CD4-positive, alpha-beta memory T cell (primary cell): ENCODE measurements around the gene PLXDC2. TPM values are rescaled to one million over a fixed set of nuclear protein-coding genes. Genes with fewer than 3 reads are reported as not detected.

Source experiments
- CTCF ChIA-PET: fragments of 350-600 bp; sonication (Branson Sonifier 250); formaldehyde crosslinking; loops from one replicate; lab custom pipeline; 2021; ENCODE audit warnings: inconsistent platforms; ENCODE audit not compliant: partially characterized antibody; lab: Charles Lee
- POLR2A ChIA-PET: fragments of 350-600 bp; sonication (Branson Sonifier 250); formaldehyde crosslinking; loops from one replicate; lab custom pipeline; 2021; ENCODE audit not compliant: partially characterized antibody; lab: Charles Lee
- DNase-seq, 5 donors: peaks; one replicate each; pipeline versions ENCODE4 v3.0.0 to v3.0.0-alpha.2; 2020 to 2022; ENCODE audit warnings: mixed read lengths in 1 of 5
- H3K27ac ChIP-seq: one replicate; pipeline ENCODE4 v1.7.0; 2013; ENCODE audit warnings: low read depth, low read length
- H3K27me3 ChIP-seq: 2 replicates; pipeline ENCODE4 v1.7.0; 2013; ENCODE audit warnings: mild to moderate bottlenecking, low read length, moderate library complexity; ENCODE audit not compliant: insufficient read depth
- H3K36me3 ChIP-seq: 2 replicates; pipeline ENCODE4 v1.7.0; 2013; ENCODE audit warnings: mild to moderate bottlenecking, low read length, moderate library complexity; ENCODE audit not compliant: insufficient read depth
- H3K4me1 ChIP-seq: 2 replicates; pipeline ENCODE4 v1.7.0; 2013; ENCODE audit warnings: mild to moderate bottlenecking, low read length, moderate library complexity; ENCODE audit not compliant: insufficient read depth
- H3K4me3 ChIP-seq, 2 donors: one replicate each; pipeline ENCODE4 v1.7.0; 2013; ENCODE audit warnings: low read length in 2 of 2, mild to moderate bottlenecking in 1 of 2
- H3K9me3 ChIP-seq, 2 donors: one replicate each; pipeline ENCODE4 v1.7.0; 2013; ENCODE audit warnings: low read length in 2 of 2, control low read depth in 1 of 2; ENCODE audit not compliant: control insufficient read depth in 1 of 2
- H3K27ac Mint-ChIP-seq, 7 donors: one replicate each; pipeline ENCODE4 v1.8.0; 2020 to 2021; ENCODE audit warnings: mixed read lengths in 7 of 7, mild to moderate bottlenecking in 6 of 7, inconsistent platforms in 3 of 7, moderate library complexity in 3 of 7
- H3K27me3 Mint-ChIP-seq, 2 donors: one replicate each; pipeline ENCODE4 v1.8.0; 2020 to 2021; ENCODE audit warnings: mixed read lengths in 2 of 2
- H3K36me3 Mint-ChIP-seq, 2 donors: one replicate each; pipeline ENCODE4 v1.8.0; 2020 to 2021; ENCODE audit warnings: mixed read lengths in 2 of 2, inconsistent platforms in 1 of 2, mild to moderate bottlenecking in 1 of 2
- H3K4me1 Mint-ChIP-seq, 4 donors: one replicate each; pipeline ENCODE4 v1.8.0; 2020 to 2021; ENCODE audit warnings: mixed read lengths in 4 of 4, mild to moderate bottlenecking in 1 of 4
- H3K4me3 Mint-ChIP-seq, 8 donors: one replicate each; pipeline ENCODE4 v1.8.0; 2020 to 2021; ENCODE audit warnings: mixed read lengths in 8 of 8, mild to moderate bottlenecking in 7 of 8, moderate library complexity in 6 of 8, inconsistent platforms in 3 of 8
- H3K9me3 Mint-ChIP-seq, 8 donors: one replicate each; pipeline ENCODE4 v1.8.0; 2020 to 2021; ENCODE audit warnings: mixed read lengths in 8 of 8, mild to moderate bottlenecking in 5 of 8, inconsistent platforms in 3 of 8, moderate library complexity in 1 of 8
- intact Hi-C: fragments of 100-400 bp; cut with micrococcal nuclease; formaldehyde crosslinking; loops from one replicate; pipeline ENCODE4 v1.15.1; 2023
- polyA plus RNA-seq, 2 donors: library from polyadenylated mRNA; unstranded; fragments of 300-500 nt; fragmentation: Illumina TruSeq; gene quantifications; one replicate each; pipeline ENCODE4 v1.2.3, GENCODE V29; 2021
- total RNA-seq, 2 experiments: library from RNA; stranded (reverse); gene quantifications; one replicate each; pipeline ENCODE4 v1.2.3, GENCODE V29; 2021

PLXDC2 gene
- total and polyA plus RNA-seq, 4 experiments from 2014 or later: 0.90 to 1.2 TPM; not detected in 2

GRCh38 chr10:20257422-20257821, 441.2 kb downstream of the PLXDC2 start:
- H3K4me1 Mint-ChIP-seq: no peaks in the 10 kb centered on the region
- H3K27me3 Mint-ChIP-seq: no peaks in the 10 kb centered on the region
- intact Hi-C loops: no loop called here
- CTCF ChIA-PET: no interaction called here
- H3K4me1 ChIP-seq: no peaks in the 10 kb centered on the region
- no peak overlapping the region for H3K27ac ChIP-seq
- H3K9me3 Mint-ChIP-seq: peaks cover 0 to 18% (median 6%) of the 10 kb centered on the region in 8 donors
- no peak overlapping the region for H3K4me3 Mint-ChIP-seq
- H3K27ac Mint-ChIP-seq: no peak overlapping the region
- H3K27me3 ChIP-seq: no peaks in the 10 kb centered on the region
- POLR2A ChIA-PET: no interaction called here
- H3K36me3 ChIP-seq: no peaks in the 10 kb centered on the region
- H3K4me3 ChIP-seq: no peak overlapping the region
- H3K9me3 ChIP-seq: no peaks in the 10 kb centered on the region
- DNase-seq: no peak
- H3K36me3 Mint-ChIP-seq: no peaks in the 10 kb centered on the region

GRCh38 chr10:20265146-20265545, 448.9 kb downstream of the PLXDC2 start:
- Mint-ChIP-seq H3K27me3 (no peaks in the 10 kb centered on the region), H3K27ac (no peak overlapping the region), H3K4me1 (no peaks in the 10 kb centered on the region), H3K36me3 (no peaks in the 10 kb centered on the region), H3K9me3 (peaks cover 5 to 19% (median 8%) of the 10 kb centered on the region in 8 donors), H3K4me3 (no peak overlapping the region)
- Histone ChIP-seq H3K9me3 (no peaks in the 10 kb centered on the region), H3K4me3 (no peak overlapping the region), H3K27me3 (no peaks in the 10 kb centered on the region), H3K4me1 (no peaks in the 10 kb centered on the region), H3K36me3 (no peaks in the 10 kb centered on the region), H3K27ac (no peak overlapping the region)
- ChIA-PET CTCF (no interaction called here), POLR2A (no interaction called here)
- intact Hi-C loops: no loop called here
- DNase-seq: no peak

GRCh38 chr10:20267734-20268133, 451.5 kb downstream of the PLXDC2 start:
- no peaks in the 10 kb centered on the region for H3K27me3 ChIP-seq
- Mint-ChIP-seq H3K36me3 (no peaks in the 10 kb centered on the region), H3K27ac (no peak overlapping the region), H3K9me3 (peaks cover 5 to 15% (median 8%) of the 10 kb centered on the region in 8 donors), H3K27me3 (no peaks in the 10 kb centered on the region), H3K4me1 (no peaks in the 10 kb centered on the region), H3K4me3 (no peak overlapping the region)
- H3K36me3 ChIP-seq: no peaks in the 10 kb centered on the region
- CTCF ChIA-PET: no interaction called here
- no peak overlapping the region for H3K4me3 ChIP-seq
- H3K4me1 ChIP-seq: no peaks in the 10 kb centered on the region
- intact Hi-C loops: no loop called here
- POLR2A ChIA-PET: no interaction called here
- H3K9me3 ChIP-seq: no peaks in the 10 kb centered on the region
- DNase-seq: no peak
- H3K27ac ChIP-seq: no peak overlapping the region

- Histone ChIP-seq H3K27me3 (no peaks in the 10 kb centered on the region), H3K4me3 (no peak overlapping the region), H3K36me3 (no peaks in the 10 kb centered on the region), H3K27ac (no peak overlapping the region), H3K9me3 (no peaks in the 10 kb centered on the region), H3K4me1 (no peaks in the 10 kb centered on the region)
- Mint-ChIP-seq H3K4me3 (no peak overlapping the region), H3K27ac (no peak overlapping the region), H3K36me3 (no peaks in the 10 kb centered on the region), H3K9me3 (peaks cover 2 to 23% (median 11%) of the 10 kb centered on the region in 8 donors), H3K4me1 (no peaks in the 10 kb centered on the region), H3K27me3 (no peaks in the 10 kb centered on the region)
- CTCF ChIA-PET: no interaction called here
- no peak for DNase-seq
- POLR2A ChIA-PET: no interaction called here
- intact Hi-C loops: no loop called here
Measured at GRCh38 chr10:20271490-20271889, 455.3 kb downstream of the PLXDC2 start.

DNA sequence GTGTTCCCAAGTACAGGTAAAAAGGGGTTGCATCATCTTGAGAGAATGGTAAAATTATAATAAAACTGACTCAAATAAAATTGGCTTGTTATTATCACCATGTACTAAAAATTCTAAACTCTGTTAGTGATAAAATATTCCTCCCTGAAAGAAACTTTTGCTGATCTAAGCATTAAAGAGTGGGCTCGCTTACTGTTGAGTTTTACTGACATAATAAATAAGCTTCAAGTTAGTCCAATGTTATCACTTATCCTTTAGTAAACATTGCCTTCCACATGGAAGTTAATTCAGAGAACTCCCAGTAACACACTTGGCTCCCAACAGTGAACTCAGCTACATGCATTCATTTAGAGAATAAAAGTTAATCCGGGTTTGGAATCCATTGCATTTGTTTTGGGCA, 456.4 kb downstream of the PLXDC2 start:
- Mint-ChIP-seq H3K4me3 (no peak overlapping the region), H3K9me3 (peaks cover 5 to 27% (median 12%) of the 10 kb centered on the region in 8 donors), H3K4me1 (no peaks in the 10 kb centered on the region), H3K36me3 (no peaks in the 10 kb centered on the region), H3K27ac (no peak overlapping the region), H3K27me3 (no peaks in the 10 kb centered on the region)
- Histone ChIP-seq H3K36me3 (no peaks in the 10 kb centered on the region), H3K9me3 (no peaks in the 10 kb centered on the region), H3K27ac (no peak overlapping the region), H3K4me1 (no peaks in the 10 kb centered on the region), H3K4me3 (no peak overlapping the region), H3K27me3 (no peaks in the 10 kb centered on the region)
- intact Hi-C loops: no loop called here
- no peak for DNase-seq
- ChIA-PET CTCF (no interaction called here), POLR2A (no interaction called here)

DNA sequence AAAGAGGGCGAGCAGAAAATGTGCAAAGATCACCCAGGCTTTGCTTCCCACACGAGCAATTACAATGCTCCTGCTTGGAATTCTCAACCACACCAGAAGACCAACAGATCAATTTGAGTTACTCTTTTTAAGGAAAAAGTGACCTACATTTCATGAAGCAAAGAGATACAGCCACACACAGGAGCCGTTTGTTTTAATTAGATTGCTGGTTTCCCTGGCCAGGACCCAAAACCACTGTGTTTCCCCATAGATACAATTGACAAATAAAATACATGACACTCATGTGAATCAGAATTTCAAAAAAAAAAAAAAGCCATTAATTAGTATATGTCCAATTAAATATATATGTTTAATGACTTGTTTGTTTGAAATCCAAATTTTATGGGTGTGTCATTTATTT, 458.3 kb downstream of the PLXDC2 start:
- Histone ChIP-seq H3K36me3 (no peaks in the 10 kb centered on the region), H3K27me3 (no peaks in the 10 kb centered on the region), H3K4me1 (no peaks in the 10 kb centered on the region), H3K27ac (no peak overlapping the region), H3K4me3 (no peak overlapping the region), H3K9me3 (no peaks in the 10 kb centered on the region)
- DNase-seq: no peak
- Mint-ChIP-seq H3K4me1 (no peaks in the 10 kb centered on the region), H3K4me3 (no peak overlapping the region), H3K36me3 (no peaks in the 10 kb centered on the region), H3K27ac (no peak overlapping the region), H3K27me3 (no peaks in the 10 kb centered on the region), H3K9me3 (peaks cover 5 to 22% (median 11%) of the 10 kb centered on the region in 8 donors)
- ChIA-PET POLR2A (interaction anchor here (0.6 kb wide), 1 partner anchor 80 kb away, joined by 3 read pairs; no protein-coding TSS in a partner anchor), CTCF (no interaction called here)
- intact Hi-C loops: no loop called here

GRCh38 chr10:20276127-20276979, 460.1 kb downstream of the PLXDC2 start:
- no peaks in the 10 kb centered on the region for H3K4me1 ChIP-seq
- H3K27me3 ChIP-seq: no peaks in the 10 kb centered on the region
- H3K4me3 Mint-ChIP-seq: no peak overlapping the region
- POLR2A ChIA-PET: no interaction called here
- no peaks in the 10 kb centered on the region for H3K27me3 Mint-ChIP-seq
- H3K9me3 Mint-ChIP-seq: peaks cover 3 to 19% (median 6%) of the 10 kb centered on the region in 8 donors
- H3K4me3 ChIP-seq: no peak overlapping the region
- CTCF ChIA-PET: no interaction called here
- H3K36me3 ChIP-seq: no peaks in the 10 kb centered on the region
- H3K27ac ChIP-seq: no peak overlapping the region
- no peaks in the 10 kb centered on the region for H3K4me1 Mint-ChIP-seq
- no peak for DNase-seq
- H3K9me3 ChIP-seq: no peaks in the 10 kb centered on the region
- H3K27ac Mint-ChIP-seq: no peak overlapping the region
- no peaks in the 10 kb centered on the region for H3K36me3 Mint-ChIP-seq
- intact Hi-C loops: no loop called here
